ENCODE results near the gene UGT2A3. TPM values are rescaled to one million over a fixed set of nuclear protein-coding genes. Genes with fewer than 3 reads are reported as not detected.
"Not testable (repeated sequence)": the region's sequence is repeated elsewhere in the genome, so short reads cannot be mapped to it uniquely, and the experiment has no call there.

The UGT2A3 gene
- not detected in 2 replicates for total RNA-seq (2014; rRNA removed; shearing (Covaris generic))

DNA sequence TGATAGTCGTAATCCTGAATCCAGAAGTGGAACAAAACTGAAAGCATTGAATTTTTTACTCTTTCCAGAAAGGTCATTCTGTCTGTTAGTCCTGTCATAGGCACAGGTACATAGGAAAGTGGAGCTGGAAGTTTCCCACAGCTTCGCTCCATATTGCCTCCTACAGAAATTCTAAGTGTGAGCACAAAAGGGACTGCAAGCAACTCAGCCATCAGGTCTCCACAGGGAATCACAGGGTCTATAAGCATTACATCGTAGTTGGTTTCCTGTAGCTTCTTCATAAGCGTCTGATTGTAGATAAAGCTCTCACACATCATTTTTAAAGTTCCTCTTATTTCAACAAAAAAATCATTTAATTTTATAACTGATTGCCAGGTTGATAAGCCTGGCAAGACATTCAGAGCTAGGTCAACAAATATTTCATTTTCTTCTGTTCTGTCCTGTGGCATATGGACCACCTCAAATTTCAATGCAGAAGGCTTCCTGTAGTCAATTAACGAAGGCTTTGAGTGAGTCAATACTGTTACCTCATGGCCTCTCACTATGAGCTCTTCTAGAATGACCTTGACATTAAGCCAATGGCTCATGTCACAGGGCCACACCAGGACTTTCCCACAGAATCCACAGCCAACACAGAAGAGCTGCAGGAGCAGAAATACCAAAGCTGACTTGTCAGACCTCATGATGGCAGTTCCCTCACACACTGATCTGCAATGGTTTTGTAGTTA lies at the start of gene UGT2A3:
Gene UGT2A3 (minus strand): TSS at position 727 of the 728 bp plus-strand sequence. CDS start 44 bp downstream, at position 683.
- no peak for DNase-seq (ENCODE audit: low spot score)

- DNase-seq (ENCODE audit: low spot score): no peak
These were observed 45.4 kb upstream of the UGT2A3 start for GRCh38 chr4:68997040-68997439.

DNA sequence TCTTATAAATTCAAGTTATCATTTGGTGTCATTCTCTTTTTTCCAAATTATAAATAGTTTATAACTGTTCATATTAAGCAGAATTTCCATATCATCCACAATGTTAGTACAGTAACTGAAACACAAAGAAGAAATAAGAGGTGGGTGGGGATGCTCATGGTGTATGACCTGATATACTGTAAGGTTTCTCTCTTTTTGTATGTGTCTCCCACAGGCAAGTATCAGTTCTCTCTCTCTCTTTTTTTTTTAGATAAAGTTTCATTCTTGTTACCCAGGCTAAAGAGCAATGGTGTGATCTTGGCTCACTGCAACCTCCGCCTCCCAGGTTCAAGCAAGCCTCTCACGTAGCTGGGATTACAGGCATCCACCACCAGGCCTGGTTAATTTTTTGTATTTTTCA lies 43.7 kb upstream of the UGT2A3 start:
- no peak for DNase-seq (ENCODE audit: low spot score)

- DNase-seq (ENCODE audit: low spot score): no peak
These were observed 35.4 kb upstream of the UGT2A3 start for GRCh38 chr4:68987007-68987406.

DNA sequence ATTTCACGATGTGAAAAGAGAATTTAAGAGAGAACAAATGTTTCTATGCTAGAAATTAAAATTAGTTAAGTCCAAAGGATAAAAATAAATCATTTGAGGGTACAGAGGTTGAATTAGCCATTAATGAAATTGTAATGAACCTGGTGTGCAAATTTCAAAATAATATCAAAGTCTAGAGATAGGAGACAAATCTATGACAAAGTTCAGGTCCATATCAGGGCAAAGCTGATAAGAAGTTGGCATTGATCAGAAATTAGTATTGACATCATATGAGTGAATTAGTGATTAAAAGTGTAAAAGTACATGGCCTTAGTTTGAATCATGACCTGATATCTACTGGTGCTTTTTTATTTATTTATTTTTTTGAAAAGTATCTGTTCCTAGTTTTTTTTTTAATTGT lies 33.8 kb upstream of the UGT2A3 start:
- DNase-seq (ENCODE audit: low spot score): no peak

DNA sequence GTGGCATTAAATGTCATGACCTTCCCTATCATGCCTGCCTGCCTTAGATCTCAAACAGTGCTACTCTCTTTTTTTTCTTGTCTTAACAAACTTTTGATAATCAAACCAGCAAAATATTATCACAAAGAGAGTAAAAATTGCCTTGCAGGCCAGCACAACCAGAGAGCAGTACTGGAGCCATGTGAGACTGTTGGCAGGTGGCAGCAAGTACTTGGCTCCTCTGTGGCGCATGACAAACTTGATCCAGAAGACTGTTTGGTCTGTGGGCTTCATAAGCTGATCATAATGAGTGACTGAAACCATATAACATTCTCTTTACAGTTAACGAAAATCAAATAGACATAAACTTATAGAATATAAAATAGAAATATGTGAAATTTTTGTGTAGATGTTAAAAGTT lies 33.3 kb upstream of the UGT2A3 start:
- DNase-seq (ENCODE audit: low spot score): no peak

DNA sequence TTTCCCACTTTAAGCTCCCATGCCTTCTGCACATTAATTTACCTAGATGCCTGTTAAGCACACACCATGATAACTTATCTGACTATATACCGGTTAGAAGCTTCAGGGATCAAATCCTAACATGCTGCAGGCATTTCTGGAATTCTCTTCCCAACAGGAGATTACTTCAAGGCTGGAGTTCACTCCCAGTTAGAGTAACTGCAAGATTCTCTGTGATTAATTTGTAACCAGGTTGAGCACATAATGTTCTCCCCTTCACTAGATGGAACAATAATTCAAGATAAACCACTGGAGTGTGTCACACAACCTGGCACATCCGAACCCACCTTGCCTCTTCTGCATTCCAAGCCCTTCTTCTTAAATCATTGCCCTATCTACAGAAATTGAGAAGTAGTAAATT lies 11.8 kb upstream of the UGT2A3 start:
- DNase-seq (ENCODE audit: low spot score): no peak

DNA sequence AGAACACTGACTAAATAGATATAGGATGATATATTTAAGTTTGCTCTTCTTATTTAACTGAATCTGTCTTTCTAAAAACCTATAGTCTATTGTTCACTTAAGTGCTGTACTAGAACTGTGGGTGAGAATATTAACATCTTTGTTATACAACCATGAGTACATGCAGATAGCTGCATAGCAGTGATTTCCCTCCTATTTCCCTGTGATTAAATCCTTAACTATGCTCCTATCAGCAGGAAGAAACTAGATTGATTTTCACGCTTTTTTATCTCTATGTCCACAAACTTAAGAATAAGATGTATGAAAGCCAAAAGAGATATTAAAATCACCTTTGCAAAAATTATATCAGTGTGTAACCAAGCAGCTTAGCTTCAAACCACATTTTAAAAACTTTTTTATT lies 11.3 kb upstream of the UGT2A3 start:
- DNase-seq (ENCODE audit: low spot score): no peak

DNA sequence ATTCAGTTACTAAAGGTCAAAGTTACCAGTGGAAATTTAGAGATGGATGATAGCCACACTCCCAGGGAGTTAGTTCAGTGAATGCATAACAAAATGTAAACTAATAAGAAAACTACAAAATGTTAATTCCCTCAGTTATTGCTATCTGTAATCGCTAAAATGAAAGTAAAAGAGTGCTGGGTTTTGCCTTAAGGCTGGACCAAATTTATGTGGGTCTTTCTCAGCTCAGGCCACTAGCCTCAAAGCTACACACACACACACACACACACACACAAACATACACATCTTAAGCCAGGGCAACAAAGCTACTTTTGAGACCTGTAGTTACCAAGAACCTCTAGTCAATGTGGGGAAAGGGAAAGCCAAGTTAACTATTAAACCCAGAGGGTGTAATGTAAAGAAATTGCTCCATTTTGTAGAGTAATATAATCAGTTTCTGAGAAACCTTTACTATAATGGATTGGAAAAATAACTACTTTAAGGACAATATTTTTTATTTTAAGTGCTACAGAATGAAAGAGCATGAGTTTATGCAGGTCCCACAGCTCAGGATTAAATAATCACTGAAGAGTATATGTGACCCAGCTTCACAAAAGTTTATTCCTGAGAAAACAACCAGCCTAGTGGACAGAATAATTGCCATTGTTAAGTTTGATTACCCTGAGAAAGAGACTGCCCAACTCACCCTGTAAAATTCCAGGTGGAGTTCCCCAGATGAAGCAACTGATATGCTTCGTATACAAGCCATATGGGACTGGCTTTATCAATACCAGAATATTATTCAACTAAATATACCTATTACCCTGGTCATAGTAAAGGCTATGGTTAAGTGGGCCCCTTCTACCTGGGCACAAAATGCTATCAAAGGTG lies 8.9 kb upstream of the UGT2A3 start:
- DNase-seq (ENCODE audit: low spot score): no peak

DNA sequence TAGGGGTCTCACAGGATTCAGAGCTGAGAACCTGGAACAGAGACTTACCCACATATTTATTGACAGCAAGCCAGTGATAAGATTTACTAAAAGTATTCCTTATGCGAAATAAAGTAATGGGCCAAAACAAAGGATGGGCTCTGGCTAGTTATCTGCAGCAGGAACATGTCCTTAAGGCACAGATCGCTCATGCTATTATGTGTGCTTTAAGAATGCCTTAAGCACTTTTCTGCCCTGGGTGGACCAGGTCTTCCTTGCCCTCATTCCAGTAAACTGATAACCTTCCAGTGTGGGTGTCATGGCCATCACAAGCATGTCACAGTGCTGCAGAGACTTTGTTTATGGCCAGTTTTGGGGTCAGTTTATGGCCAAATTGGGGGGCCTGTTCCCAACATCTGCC lies 7.5 kb upstream of the UGT2A3 start:
- not testable (repeated sequence) for DNase-seq (ENCODE audit: low spot score)

GRCh38 chr4:68954126-68954525 lies 2.5 kb upstream of the UGT2A3 start:
- DNase-seq (ENCODE audit: low spot score): no peak

DNA sequence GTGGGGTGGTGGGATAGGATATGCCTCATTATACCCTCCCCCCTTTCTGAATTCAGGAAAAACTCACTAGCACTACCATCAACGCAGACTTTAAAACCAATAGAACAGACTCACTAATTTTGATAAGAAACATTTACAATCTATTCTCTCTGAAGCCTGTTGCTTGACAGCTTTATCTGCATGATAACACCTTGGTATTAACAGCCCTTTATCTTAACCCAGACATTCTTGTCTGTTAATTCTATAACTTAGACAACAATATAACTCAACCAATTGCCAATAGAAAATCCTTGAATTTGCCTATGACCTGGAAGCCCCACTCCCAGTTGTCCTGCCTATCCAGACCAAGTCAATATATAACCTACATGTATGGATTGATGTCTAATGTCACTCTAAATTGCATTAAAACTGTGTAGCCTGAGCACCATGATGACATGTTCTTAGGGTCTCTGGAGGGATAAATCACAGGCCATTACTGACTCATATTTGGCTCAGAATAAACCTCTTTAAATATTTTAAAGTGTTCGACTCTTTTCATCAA lies 1.5 kb upstream of the UGT2A3 start:
- no peak for DNase-seq (ENCODE audit: low spot score)

DNA sequence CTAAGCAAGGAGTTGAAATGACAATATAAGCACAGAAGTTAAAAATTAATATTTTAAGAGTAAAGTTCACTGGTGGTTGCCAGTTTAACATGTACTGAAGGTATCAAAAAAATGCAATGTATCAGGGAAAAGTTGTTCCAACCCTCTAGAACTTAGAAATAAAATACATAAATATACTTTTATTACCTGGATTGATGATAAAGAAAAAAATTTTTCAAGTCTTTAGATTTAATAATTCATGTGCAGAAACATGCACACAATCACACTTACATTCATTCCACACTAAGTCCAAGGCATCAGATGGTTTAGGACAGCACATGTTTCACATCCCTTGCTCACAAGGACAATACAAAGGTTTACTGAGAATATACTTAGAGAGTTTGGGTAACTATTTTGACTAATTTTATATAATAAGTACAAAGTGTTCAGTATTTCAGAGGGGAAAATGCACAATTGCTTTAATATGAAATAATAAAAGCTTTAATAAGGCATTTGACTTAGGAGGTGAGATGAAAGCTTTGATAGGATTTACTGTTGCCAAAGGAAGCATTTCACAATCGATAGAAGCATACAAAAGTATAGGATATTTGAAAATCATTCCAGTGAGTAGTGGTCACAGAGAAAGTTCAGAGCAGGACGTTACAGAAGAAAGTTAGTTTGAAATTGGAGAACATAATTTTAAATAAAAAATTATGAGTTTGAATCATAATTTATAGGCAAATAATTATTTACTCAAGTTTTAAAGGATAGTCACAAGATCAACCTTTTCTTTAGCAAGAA lies 392 bp upstream of the UGT2A3 start:
- no peak for DNase-seq (ENCODE audit: low spot score)

DNA sequence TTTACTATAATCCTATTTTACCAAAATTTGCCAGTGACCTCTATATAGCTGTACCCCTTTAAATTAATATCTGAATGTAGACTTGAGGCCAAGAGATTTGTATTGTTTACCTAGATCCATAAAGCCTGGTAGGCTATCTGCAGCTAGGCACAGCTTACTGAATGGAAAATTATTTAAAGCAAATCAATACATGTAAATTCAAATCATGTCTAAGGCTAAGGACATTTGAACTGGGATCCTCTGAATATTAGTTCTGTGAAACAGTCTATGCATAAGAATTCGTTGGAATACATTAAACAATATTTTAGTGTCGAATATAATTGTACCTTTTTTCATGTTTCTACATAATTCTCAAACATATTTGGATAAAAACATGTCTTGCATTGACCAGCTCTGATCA lies 1.6 kb downstream of the UGT2A3 start:
- no peak for DNase-seq (ENCODE audit: low spot score)

- no peak for DNase-seq (ENCODE audit: low spot score)
These were observed 2.6 kb downstream of the UGT2A3 start for GRCh38 chr4:68948985-68949384.

- no peak for DNase-seq (ENCODE audit: low spot score)
These were observed 3.4 kb downstream of the UGT2A3 start for GRCh38 chr4:68948044-68948743.

DNA sequence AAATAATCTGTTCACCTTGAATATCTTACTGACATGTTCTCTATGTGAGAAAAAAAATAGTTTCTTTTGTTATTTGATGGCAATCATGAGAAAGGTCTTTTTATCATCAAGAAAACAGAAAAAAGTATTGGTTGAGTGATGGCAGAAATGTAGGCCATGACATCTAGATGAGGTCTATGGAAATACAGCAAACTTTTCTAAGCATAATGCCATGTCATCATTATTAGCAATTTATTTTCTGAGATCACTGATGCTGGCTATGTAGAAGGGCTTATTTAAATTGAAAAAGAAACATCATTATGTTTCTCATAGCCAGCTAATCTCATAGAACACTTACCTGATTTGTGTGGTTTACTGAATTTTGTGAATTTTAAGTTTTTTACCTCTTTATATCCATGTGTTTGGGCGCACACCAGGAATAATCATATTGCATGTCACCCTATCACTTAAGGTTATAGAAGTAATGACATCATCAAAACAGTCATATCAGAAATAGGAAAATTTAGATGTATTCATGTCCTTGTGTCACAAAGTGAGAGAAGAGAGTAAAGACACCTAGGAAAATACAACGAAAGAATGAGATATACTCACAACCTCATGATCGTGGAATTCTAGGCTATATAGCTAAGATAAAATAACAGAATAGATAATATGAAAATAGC lies 22.4 kb downstream of the UGT2A3 start:
- no peak for DNase-seq (ENCODE audit: low spot score)

DNA sequence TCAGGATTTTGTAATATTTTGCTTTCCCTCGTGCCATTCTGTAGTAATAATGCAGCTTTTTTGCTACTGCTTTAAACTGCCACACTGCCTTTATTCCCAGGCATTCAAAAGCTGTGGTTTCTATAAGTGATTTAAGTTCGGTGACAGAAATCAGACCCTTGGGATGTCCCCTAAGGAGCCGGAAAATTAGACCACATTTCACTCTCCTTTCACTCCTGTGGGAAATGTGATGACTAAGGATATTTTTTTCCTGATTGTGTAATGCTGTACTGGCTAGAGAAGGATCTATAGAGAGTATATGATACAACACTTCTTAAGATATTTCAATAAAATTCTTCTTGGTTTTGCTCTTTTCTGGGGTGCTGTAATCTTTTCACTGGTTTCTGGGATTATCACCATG lies 24.4 kb downstream of the UGT2A3 start:
- peak; percentile 18 for DNase-seq (ENCODE audit: low spot score)

GRCh38 chr4:68922202-68922601 lies 29.4 kb downstream of the UGT2A3 start:
- not testable (repeated sequence) for DNase-seq (ENCODE audit: low spot score)

GRCh38 chr4:68921051-68921450 lies 30.6 kb downstream of the UGT2A3 start:
- no peak for DNase-seq (ENCODE audit: low spot score)

DNA sequence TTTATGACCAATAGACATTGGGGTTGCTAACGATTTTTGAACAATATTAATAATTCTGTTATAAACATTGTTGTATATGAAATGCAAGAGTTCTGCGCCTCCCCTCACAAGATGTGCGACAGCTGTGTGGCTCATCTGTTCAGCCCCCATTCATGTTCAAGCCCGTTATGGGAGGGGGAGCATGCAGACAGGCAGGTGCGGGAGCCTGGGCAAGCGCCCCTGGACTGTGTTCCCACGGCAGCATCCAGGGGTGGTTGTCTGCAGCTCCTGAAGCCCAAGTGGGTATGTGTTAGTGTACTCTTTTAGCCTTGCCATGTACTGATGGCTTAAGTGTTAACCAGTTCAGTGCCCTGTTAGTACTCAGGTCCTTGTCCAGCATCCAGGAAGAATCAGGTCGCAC lies 34.6 kb downstream of the UGT2A3 start:
- no peak for DNase-seq (ENCODE audit: low spot score)
